HG03064 (cell line): Measurements from ENCODE around the gene OTUB2.

Experiments used
- ATAC-seq: cut with Tn5 transposase; IDR thresholded peaks from one replicate; pipeline ENCODE4 v1.9.1; 2021; ENCODE audit warnings: low read depth; ENCODE audit not compliant: unreplicated experiment

OTUB2 gene

DNA sequence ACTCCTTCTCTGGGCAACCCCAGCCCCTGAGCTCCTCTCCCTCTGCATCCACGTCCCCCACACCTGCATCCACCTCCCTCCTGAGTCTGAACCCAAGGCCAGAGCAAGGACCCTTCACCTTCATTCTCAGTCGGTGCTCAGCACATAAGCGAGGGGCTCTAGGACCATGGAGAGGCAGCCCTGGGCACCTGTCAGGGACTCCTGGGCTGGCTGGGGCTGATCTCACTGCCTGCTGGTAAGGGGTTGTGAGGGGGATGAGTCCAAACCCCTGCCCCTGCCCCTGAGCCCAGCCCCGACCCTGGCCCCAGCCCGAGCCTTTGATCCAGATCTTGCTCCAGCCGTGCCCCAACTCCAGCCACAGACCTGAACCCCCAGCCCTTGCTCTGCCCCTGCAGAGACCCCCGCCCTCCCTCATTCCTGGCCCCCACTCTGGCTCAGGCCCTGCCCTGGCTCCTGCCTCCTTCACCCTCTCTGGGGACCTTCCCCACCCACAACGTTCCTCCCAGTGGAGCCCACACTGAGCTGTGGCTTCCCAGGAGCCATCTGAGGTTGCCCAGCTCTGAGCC is 29.9 kb upstream of the OTUB2 start:
- no peak for ATAC-seq

DNA sequence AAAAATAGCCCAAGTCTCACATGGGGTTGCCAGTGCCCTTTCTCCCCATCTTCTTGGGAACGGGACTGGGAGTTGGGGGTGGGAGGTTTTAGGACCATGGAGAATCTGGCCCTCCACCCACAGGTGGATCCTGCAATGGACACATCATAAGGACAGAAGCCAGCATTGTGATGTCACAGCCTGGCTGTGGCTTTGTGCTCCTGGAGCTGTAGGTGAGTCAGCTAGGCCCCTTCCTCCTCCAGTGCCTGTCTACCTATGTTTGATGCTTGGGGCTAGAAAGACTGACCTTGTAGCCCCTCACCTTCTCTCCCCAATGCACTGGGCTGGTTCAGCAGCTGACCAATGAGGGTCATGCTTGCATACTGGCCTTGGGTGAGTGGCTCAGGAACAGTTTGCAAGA is 29.1 kb upstream of the OTUB2 start, which contains the start of gene CCDC197:
Gene CCDC197 (plus strand): TSS at position 220 of the 400 bp plus-strand sequence. CDS start 831 bp downstream, outside the sequence.
- no peak for ATAC-seq

DNA sequence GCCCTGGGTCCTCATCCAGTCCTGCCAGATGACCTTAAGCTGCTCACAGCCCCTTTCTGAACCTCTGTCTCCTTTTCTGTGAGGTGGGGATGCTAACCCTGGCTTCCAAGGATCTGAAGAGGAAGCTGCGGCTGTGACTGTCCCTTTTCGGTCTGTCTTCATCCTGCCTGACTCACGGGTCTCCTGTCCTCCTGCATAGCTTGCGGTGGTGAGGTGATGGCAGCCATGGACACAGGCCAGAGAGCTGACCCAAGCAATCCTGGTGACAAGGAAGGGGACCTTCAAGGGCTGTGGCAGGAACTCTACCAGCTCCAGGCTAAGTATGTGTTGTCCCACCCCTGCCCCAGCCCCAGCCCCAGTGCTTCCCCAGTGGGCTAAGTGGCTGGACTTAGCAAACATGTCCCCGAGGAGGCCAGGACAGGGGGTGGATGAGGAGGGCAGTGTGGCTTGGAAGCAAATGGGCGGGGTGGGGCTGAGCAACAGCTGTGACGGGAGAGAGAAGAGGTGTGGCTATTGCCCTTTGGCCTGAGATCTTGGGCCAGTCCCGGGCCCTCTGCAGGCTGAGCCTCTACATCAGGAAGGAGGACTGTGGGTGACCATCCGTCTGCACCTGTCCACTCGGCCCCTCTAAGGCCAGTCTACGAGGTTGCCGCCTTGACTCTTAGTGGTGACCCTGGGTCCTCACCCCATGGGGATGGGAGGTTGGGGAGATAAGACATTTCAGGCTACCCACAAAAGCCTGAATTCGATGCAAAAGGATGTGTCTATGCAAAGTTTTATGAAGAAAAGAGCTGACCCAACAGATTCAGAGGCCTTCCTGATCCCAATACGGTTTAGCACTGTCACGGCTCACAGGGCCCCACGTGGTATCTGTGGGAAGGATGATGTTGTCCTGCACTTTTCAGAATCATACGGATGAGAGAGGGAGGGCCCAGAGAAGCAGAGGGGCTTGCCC is 27.9 kb upstream of the OTUB2 start:
- ATAC-seq, result no peak

DNA sequence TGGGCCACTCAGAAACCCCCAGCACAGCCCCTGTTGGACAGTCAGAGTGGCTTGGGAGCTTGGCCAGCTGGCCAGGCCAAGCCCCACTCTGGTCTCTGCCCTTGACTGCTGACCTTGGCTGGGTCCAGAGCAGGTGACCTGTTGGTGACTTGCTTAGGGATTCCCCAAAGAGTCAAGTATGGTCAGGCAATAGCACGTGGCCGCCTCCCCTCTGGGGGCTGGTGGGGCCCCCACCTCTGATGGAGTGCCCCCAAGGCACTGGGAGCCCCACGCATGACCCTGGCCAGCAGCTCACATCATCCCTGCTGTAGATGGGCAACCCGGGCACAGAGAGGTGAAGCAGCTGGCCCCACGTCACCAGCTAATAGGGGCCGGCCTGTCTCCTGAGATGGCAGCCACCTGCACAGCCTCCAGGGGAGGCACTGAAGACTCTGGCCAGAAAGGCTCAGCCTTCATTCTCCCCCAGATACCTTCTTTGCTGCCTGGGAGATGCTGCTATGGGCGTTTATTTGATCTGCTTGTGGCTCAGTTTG is 27.2 kb upstream of the OTUB2 start:
- no peak for ATAC-seq

DNA sequence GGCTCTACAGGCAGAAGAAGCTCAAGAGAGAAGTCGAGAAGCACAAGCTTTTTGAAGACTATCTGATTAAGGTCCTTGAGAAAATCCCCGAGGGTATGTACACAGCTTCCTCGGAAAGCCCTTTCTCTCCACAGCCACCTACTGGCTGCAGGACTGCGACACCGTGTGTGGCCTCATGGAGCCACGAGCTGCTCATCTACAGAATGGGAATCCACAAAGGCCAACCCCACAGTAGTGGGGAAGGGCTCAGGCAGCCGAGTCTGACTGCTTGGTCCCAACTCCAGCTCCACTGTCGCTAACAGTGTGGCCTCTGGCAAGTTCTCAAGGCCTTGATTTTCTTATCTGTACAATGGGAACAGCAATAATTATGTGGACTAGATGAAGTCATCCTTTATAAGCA is 26.6 kb upstream of the OTUB2 start:
- ATAC-seq, result no peak

DNA sequence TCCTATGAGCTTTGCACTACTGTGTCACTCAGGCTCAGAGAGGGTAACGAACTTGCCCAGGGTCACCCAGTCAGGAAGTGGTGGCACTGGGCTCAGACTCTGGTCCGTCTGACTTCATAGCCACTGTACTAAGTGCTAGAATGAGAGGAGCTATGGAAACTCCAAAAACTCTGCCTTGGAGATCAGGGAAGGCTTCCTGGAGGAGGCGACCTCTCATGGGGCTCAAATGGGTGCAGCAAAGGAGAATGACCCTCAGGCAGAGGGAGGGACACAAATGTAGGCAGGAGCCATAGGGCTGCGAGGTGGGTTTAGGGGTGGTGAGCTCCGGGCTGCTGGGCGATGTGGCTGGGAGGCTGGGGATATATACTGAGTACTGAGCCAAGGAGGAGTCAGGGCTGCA is 25.9 kb upstream of the OTUB2 start:
- no peak for ATAC-seq

DNA sequence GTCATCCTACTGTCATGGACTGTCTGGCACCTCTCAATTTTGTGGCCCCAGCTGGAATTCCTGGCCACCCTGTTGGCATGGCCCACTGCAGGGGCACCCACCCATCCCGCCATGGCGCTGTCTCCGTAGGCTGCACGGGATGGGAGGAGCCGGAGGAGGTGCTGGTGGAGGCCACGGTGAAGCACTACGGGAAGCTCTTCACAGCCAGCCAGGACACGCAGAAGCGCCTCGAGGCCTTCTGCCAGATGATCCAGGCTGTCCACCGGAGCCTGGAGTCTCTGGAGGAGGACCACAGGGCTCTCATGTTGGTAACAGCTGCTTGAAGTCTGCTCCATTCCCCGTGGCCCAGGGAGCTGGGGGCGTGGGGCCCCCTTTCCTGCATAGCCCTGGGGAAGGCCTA is 25.1 kb upstream of the OTUB2 start:
- no peak for ATAC-seq

DNA sequence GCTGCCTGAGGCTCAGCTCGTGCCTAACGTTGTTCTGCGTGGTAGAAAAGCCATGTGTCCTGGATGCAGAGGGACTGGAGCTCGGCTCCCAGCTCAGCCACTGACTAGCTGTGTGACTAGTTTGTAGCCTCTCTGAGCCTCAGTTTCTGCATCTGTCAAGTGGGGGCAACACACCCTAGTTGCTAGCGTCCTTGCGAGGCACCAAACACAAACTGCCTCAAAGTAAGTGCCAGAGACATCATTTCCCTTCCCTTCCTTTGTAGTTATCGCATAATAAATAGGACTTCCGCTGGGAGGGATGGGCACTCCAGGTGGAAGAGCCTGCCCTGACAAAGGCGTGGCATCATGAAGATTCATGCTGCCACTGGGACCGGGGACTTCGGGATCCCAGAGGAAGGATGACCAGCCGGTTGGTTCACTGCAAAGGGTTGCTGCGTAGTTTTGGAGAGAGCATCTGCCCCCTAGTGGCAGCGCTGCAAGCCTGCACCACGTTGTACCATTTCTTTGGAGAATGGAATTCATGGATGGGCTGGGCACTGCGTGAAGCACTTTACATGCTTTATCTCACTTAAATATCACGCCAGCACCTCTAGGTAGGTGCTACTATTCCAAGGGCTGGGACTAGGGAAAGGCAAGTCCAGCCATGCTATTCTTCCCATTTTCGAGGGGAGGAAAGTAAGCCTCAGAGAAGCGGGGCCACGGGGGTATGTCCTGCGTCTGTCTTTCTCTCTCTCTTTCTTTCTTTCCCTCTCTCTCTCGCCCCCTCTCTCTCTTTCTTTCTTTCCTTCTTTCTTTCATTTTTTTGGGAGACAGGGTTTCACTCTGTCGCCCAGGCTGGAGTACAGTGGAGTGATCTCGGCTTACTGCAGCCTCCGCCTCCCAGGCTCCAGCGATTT is 24.4 kb upstream of the OTUB2 start:
- no peak for ATAC-seq

DNA sequence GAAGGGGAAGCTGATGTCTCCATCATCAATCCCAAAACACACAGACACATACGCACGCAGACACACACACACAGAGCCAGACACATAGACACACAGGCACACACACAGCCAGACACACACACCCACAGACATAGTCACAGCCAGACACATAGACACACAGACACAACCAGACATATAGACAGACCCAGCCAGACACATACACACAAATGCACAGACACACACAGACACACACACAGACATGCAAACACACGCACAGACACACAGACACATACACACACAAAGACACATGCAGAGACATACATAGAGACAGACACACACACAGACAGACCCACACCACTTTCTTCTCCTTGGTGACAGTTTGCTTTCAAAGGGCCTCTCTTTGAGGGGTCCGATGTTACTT is 22.7 kb upstream of the OTUB2 start:
- ATAC-seq, result no peak

DNA sequence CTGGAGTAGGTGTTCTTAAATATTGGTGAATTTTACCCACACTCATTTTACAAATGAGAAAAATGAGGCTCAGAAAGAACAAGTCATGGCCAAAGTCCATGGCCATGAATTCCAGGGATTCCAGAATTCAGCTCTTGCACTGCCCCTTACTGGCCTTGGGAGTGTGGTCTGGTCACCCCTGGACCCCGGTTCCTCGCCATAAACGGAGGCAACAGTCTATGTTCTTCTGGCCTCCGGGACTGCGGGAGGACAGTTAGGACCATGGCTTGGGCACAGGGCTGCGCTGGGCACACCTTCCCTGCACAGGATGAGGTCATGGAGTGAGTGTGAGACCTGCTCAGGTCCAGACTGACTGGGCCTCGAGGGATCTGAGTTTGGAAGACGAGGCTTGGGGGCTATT is 22.1 kb upstream of the OTUB2 start:
- ATAC-seq, result no peak

DNA sequence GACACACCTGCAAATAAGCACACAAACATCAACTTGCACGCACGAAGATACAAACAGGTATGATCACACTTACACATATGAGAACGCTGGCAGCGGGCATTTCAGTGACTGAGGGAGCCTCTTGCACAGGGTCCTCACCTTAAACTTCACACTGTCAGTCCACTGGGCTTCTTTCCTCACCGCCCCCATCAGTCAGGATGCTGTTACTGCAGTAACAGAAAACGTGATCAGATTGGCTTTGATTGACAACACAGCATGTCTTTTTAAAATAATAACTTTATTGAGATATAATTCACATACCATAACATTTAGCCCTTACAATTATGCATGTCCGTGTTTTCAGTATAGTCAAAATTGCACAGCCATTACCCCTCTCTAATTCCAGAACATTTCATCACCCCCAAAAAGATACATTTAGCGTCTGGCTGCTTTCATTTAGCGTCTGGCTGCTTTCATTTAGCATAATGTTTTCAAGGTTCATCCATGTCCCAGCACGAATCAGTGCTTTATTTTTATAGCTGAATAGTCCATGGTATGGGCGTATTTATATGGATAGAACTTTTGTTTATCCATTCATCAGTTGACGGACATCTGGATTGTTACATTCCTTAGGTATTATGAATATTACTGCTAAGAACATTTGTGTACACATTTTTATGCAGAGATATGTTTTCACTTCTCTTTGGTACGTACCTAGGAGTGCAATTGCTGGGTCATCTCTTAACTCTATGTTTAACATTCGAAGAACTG is 20.6 kb upstream of the OTUB2 start:
- no peak for ATAC-seq

DNA sequence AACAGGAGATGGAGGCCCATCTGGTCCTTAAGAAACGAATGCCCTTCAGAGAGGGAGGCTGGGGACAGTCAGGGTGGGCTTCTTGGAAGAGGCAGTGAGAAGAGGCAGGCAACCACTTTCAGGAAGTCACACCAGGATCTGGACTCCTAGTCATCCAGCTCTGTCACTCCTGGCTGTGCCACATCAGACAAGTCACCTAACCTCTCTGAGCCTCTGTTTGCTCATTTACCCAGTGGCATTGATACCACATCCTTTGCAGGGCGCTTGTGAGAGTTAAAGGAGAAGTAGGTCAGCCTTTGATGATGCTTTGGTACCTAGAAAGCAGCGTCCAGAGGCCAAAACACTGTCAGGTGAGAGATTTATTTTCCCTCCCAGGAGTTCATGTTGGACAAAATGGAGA is 17.9 kb upstream of the OTUB2 start:
- ATAC-seq, result no peak

DNA sequence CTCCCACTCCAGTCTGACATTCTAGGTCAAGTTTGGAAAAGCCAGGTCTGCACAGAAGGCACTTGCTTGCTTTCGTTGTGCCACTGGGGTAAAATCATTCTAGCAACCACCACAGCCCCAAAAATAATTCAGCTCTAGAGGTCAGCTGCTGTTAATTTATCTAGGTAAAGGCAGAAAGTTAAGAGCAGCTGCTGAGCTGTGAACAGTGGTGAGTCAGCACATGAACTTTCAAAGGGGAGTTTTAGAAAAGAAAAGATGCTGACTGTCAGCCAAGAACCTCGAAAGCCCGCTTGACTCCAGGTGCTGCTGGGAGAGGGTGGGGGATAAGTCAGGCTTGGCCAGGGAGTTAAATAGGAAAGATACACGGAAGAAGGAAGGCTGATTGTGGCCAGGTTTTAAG is 16.4 kb upstream of the OTUB2 start:
- ATAC-seq, result no peak

DNA sequence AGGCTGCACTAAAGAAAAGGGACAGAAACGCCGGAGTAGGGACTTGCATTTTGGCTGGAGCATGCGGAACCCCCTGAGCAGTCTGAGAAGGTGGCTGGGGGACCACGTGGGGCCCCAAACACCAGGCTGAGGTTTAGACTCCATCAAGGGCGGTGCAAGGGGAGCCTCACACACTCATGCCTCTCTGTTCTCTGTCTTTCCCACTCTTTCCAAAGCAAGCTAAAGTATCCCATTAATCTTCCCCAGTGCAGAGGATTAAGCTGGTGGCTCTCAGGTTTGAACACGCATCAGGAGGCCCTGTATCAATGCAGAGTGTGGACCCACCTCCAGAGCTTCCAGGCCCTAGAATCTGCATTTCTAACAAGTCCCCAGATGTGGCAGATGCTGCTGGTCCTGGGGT is 15.5 kb upstream of the OTUB2 start:
- no peak for ATAC-seq

DNA sequence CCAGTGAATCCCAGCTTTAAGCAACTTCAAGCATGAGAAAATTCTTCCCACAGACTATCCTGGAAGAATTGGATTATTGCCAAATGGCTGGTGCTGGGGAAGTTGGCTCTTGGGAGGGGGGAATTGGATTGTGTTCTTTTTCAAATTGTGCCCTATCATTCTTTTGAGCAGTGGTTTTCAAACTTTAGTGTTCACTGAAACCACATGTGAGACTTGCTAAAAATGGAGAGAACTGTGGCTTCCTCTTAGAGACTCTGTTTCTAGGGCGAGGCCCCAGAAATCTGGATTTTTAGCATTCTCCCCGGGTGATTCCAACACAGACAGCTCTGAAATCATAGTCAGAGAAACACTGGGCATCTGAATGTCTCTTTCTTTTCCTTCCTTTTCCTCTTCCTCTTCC is 14.3 kb upstream of the OTUB2 start:
- no peak for ATAC-seq

DNA sequence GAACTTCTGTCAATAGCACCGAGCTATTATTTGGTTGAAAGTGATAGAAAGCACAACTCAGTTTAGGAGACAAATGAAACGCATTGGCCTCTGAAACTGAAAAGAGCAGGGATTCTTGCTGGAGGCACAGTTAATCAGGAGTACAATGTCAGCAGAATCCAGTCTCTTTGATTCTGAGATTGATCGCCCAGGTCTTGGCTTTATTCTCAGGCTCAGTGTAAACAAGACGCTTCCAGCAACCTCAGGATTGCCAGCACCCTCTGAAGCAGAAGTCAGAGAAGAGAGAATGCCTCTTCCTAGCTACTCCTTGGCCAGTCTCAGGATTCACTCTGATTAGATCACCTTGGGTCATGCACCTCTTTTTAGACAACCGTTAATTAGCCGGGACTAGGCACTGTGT is 11.8 kb upstream of the OTUB2 start:
- no peak for ATAC-seq

DNA sequence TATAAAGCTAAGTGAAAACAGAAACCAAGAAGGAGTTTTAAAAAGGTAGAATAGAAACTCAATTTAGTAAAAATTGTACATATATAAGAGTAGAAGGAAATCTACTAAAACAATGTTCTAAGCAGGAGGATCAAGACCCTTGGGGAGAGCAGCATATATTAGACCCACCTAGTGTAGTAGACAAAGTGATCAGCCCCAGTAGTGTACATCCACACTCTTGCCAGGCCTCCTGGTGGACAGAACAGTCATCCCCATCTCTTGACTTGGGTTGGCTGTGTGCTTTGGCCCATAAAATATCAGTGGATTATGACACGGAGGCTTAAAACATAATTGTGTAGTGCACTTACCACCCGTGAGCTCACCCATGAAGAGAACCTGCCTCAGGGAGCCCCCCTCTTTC is 10.9 kb upstream of the OTUB2 start:
- ATAC-seq, result no peak

DNA sequence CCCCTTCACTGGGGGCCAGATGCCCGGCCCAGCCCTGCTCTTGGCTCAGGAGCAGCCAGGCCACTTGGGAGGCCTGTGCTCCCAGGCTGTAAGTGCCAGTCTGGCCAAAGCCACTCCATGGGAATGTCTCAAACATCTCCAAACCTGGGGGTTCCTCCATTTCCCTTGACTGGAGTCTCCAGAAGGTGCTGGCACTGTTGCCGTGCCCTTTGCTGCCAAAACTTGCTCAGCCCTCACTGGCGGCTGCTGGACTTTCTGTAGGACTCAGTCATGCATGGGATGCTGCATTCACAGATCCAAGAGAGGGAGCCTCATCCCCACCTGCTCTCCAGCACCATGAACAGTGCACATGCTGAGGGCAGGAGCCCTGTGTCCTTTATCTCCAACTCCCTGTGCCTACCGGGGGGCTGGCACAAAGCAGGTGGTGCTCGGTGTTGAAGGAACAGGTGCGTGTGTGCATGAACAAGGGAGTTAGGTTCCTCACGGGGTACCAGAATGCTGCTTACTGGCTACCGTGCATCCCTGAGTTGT is 9.6 kb upstream of the OTUB2 start:
- ATAC-seq, result no peak

DNA sequence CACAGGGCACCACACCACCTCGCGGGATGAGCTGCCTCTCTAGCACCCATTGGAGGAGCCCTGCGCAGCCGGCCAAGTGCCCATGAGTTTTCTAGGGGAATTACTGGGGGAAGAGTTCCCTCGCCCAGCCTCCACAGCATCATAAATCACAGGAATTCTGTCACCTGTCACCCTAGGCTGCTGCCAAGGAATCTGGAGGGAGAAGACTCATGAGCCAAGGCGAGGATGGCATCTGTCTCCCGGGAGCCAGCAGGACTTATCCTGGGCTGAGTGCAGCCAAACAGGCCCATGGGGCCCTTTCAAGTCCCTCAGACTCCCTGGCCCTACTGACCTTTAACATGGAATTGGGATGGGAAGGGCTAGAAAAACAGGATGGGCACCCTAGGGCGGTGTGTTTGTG is 7.8 kb upstream of the OTUB2 start:
- ATAC-seq, result no peak

DNA sequence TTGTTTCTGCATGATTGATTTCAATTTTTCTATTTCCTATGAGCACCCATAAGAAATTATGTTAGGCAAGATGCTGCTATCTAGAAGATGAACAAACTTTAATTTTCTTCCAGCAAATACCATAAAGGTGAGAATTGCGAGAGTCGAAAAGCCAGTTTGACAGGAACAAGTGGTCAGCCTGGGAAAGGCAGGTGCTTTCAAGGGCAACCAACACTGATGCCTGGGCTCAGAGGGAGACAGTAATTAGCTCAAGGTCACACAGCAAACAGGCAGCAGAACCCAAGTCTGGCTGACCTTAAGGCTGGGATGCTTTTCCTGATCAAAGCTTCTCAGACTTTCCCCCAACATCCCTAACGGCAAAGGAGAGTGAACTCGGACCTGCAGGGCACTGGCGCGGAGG is 6.8 kb upstream of the OTUB2 start:
- no peak for ATAC-seq
